RWPE1 (cell line): ENCODE measurements around the gene DPH1.

ENCODE experiments used
- CTCF ChIA-PET: fragments of 350-600 bp; sonication (Branson Sonifier 250); formaldehyde crosslinking; extraction: SDS; loops from one replicate; lab custom pipeline; 2021; lab: Yijun Ruan, JAX
- POLR2A ChIA-PET: fragments of 400-600 bp; formaldehyde crosslinking; extraction: SDS; loops from one replicate; lab custom pipeline; 2020; ENCODE audit warnings: antibody characterized with exemption; ENCODE audit not compliant: low non-redundant PET; lab: Yijun Ruan, JAX
- DNase-seq: peaks from one replicate; pipeline ENCODE4 v3.0.0; 2012; ENCODE audit warnings: low spot score
- H3K27ac ChIP-seq: fragments of 450-650 bp; 2 replicates; pipeline ENCODE4 v1.5.1; 2017
- CTCF ChIP-seq: fragments of 450-650 bp; conservative IDR thresholded peaks from 2 replicates; pipeline ENCODE4 v1.5.1; 2017; ENCODE audit warnings: low read depth, mild to moderate bottlenecking

DPH1 gene

GRCh38 chr17:2051933-2052559 is 22.1 kb downstream of the DPH1 start:
- ChIA-PET CTCF (interaction anchor here (1.2 to 2.7 kb wide), 2 partner anchors 193 to 231 kb away, joined by 4 to 16 read pairs; no protein-coding TSS in a partner anchor), POLR2A (no interaction called here)
- H3K27ac ChIP-seq, result no peak overlapping the region
- no peak for DNase-seq
- no peak for TF ChIP-seq CTCF

GRCh38 chr17:2053380-2054261 is 23.7 kb downstream of the DPH1 start:
- TF ChIP-seq CTCF, result peak; percentile 69
- ChIA-PET POLR2A (no interaction called here), CTCF (interaction anchor here (0.6 to 3.4 kb wide), 9 partner anchors 10 to 733 kb away, joined by 3 to 84 read pairs (median 4); no protein-coding TSS in a partner anchor)
- peak overlapping the region; percentile 38; the same call in 1 of the 2 replicates for H3K27ac ChIP-seq
- DNase-seq, result no peak

GRCh38 chr17:2054262-2054511 is 24.2 kb downstream of the DPH1 start:
- POLR2A ChIA-PET, result no interaction called here
- DNase-seq, result no peak
- peak overlapping the region; percentile 38; the same call in 1 of the 2 replicates for H3K27ac ChIP-seq
- CTCF ChIA-PET, result interaction anchor here (0.6 to 3.4 kb wide), 21 partner anchors 7 to 229 kb away, joined by 3 to 84 read pairs (median 3); no protein-coding TSS in a partner anchor
- no peak for TF ChIP-seq CTCF

GRCh38 chr17:2054512-2055291 is 24.7 kb downstream of the DPH1 start, which contains the start of gene HIC1:
Gene HIC1 (plus strand): TSS chr17:2055103. CDS start chr17:2056691, 1,588 bp downstream.
- H3K27ac ChIP-seq, result peak within 1 kb of the TSS; percentile 38; the same call in 1 of the 2 replicates
- TF ChIP-seq CTCF, result peak; percentile 92
- ChIA-PET CTCF (interaction anchor here (0.6 to 3.4 kb wide), 30 partner anchors 8 to 534 kb away, joined by 3 to 84 read pairs (median 3); no protein-coding TSS in a partner anchor), POLR2A (no interaction called here)
- DNase-seq, result peak; percentile 81

- peak overlapping the region; percentile 38; the same call in 1 of the 2 replicates for H3K27ac ChIP-seq
- ChIA-PET CTCF (interaction anchor here (0.6 to 3.4 kb wide), 15 partner anchors 23 to 730 kb away, joined by 3 to 84 read pairs (median 3); no protein-coding TSS in a partner anchor), POLR2A (no interaction called here)
- DNase-seq, result no peak
- no peak for TF ChIP-seq CTCF
Measured at GRCh38 chr17:2055292-2056205, 25.6 kb downstream of the DPH1 start.
